GM13977 (cell line): ENCODE measurements around the gene IL1RAPL2.

ENCODE experiments used
- DNase-seq: peaks from one replicate; pipeline ENCODE4 v3.0.0; 2012; ENCODE audit warnings: low spot score
- in situ Hi-C: fragments of 300-500 bp; cut with MboI; formaldehyde crosslinking; loops from one replicate; pipeline ENCODE4 v1.12.0; 2022; ENCODE audit warnings: low sequenced_read_pairs, low pct_unique_long_range_greater_than_20kb, mixed read lengths, inconsistent platforms; ENCODE audit not compliant: unreplicated experiment
- TF ChIP-seq, protein P1 (sequence below): IDR thresholded peaks from 2 replicates; pipeline ENCODE4 v1.5.1; 2012; ENCODE audit warnings: mild to moderate bottlenecking, control low read depth; ENCODE audit not compliant: insufficient read depth; ENCODE audit errors: extremely low read depth, missing control alignments

The IL1RAPL2 gene

DNA sequence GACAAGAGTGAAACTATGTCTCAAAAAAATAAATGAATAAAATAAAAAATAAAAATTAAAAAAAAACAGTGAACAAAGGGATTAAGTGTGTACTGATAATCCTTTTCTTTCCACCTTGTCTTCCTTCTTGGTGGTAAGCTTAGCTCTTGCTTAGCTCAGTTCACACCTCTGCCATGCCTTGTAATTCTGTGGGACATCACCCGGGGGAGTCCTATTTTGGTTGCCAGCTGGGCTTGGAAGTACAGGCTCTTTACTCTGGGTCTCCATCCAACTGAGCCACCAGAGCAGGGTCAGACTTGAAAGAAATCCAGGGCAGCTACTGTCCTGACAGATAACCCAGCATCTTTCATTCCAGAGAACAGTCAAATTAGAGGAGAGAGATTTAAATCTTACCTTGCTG lies 858.7 kb downstream of the IL1RAPL2 start:
- in situ Hi-C loops: no loop called here
- no peak for DNase-seq
- TF ChIP-seq, protein P1, sequence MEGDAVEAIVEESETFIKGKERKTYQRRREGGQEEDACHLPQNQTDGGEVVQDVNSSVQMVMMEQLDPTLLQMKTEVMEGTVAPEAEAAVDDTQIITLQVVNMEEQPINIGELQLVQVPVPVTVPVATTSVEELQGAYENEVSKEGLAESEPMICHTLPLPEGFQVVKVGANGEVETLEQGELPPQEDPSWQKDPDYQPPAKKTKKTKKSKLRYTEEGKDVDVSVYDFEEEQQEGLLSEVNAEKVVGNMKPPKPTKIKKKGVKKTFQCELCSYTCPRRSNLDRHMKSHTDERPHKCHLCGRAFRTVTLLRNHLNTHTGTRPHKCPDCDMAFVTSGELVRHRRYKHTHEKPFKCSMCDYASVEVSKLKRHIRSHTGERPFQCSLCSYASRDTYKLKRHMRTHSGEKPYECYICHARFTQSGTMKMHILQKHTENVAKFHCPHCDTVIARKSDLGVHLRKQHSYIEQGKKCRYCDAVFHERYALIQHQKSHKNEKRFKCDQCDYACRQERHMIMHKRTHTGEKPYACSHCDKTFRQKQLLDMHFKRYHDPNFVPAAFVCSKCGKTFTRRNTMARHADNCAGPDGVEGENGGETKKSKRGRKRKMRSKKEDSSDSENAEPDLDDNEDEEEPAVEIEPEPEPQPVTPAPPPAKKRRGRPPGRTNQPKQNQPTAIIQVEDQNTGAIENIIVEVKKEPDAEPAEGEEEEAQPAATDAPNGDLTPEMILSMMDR: no peak

DNA sequence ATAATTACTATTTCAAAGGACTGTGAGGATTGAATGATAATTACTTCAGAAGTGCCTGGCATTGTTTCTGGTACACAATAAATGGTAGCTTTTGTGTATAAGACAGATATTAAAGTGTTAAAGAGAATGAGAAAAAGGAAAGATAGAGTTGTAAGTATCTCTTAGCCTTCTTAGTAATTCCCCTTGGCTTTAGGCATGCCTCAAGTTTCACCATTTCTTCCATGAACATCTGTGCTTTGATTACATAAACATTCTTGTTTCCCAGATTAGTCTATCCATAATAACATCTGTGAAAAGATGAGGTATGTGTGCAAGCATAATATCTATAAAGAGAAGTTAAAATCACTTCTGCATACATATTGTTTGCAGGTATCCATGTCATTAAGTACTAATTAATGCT lies 885.4 kb downstream of the IL1RAPL2 start:
- TF ChIP-seq, protein P1: no peak
- no peak for DNase-seq
- in situ Hi-C loops: no loop called here

DNA sequence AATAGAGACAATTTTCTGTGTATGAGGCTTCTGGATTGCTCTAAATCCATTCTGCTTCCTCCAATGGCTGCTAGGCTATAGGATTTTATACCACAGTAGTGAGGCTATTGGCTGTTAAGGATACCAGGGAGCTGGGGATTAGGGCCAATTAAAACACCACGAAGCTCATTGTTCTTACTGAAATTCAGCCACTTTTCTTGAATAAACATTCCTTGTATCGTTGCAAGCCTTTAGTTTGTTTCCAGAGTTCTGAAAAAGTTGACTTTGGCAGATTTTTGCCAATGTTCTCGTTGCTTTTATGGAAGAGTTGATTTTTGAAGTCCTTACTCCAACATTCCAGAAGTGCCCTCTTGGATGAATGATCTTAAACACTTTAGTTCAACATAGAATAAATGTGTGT lies 892.8 kb downstream of the IL1RAPL2 start:
- no peak for DNase-seq
- in situ Hi-C loops: no loop called here
- TF ChIP-seq, protein P1: no peak

DNA sequence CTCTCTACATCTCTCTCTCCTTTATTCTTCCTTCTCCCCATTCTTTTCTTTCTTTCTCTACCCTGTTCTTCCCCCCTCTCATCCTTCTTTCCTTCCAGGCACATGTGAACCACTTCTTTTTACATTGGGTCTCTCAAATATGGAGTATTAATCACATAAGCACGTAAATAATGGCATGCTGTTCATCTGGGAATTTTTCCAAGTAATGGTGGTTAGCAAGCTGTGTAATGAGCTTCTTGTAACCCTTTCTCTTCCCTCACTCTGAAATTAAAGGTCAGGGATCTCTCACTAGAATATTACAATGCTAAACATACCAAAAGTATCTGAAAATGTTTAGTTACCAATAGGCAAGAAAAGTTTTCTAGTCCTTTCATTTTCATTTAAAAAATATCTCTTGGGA lies 894.4 kb downstream of the IL1RAPL2 start:
- in situ Hi-C loops: no loop called here
- DNase-seq: no peak
- TF ChIP-seq, protein P1: no peak

DNA sequence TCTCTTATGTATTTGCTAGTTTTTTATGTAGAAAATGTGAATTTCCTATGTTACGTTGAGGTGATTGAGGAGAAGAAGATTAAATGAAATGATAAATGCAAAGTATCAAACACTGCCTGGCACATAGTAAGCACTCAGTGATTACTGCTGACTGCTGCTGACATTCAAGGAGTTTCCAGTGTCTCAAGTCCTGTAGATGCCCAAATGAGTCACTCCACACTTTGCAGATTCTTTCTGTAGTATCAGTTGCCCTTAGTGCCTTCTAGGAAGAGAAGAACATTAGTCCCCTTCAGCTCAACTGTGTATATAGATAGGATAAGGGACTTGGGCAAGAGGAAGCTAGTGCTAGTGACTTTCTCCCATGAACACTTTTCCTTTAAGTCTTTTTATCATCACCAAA lies 895.0 kb downstream of the IL1RAPL2 start:
- in situ Hi-C loops: no loop called here
- DNase-seq: no peak
- TF ChIP-seq, protein P1: no peak

DNA sequence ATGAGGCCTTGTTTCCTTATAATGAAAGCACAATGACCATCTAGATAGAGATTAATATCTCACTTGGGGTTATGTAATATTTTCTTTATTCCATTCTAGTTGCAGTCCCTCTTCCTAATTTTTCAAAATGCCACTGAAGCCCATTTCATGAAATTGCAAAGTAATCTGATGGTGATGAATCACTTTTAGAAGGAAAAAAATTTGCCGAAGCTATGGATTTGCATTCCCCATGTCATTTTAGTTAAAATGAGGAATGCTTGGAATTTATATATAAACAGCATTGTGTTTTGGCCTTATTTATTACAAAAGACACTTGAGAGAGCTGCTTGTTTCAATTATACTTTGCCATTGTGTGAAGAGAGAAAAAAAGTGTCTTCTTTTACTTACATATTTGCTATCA lies 896.2 kb downstream of the IL1RAPL2 start:
- TF ChIP-seq, protein P1: no peak
- in situ Hi-C loops: no loop called here
- DNase-seq: no peak

DNA sequence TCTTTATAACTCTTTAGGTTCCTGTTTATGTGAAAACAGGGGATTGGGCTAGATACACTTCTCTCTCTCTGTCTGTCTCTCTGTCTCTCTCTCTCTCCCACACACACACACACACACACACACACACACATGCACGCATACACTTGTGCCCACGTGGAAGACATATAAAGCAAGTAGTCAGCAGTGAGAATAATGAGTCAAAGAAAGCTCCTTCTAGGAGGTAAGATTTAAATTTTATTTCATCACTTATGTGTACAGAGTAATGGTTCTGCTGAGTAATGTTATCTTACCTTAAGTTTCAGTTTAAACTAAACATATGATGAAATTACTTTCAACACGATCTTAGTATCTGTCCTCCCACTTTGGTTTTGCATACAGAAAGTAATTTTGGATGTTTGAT lies 897.5 kb downstream of the IL1RAPL2 start:
- no peak for DNase-seq

More for the DNA sequence above, 897.5 kb downstream of the IL1RAPL2 start:
- TF ChIP-seq, protein P1: no peak
- in situ Hi-C loops: no loop called here
